NOMO-1 treated with dmso at 0.1 percent for 144 hours (cell line): Measurements from ENCODE around the gene TRAPPC13.
"Not testable (repeated sequence)": the region's sequence is repeated elsewhere in the genome, so short reads cannot be mapped to it uniquely, and the experiment has no call there.

Source experiments
- DNase-seq: peaks from one replicate; lab custom pipeline; 2025; ENCODE audit not compliant: unreplicated experiment; lab: John Stamatoyannopoulos, UW

TRAPPC13 gene

DNA sequence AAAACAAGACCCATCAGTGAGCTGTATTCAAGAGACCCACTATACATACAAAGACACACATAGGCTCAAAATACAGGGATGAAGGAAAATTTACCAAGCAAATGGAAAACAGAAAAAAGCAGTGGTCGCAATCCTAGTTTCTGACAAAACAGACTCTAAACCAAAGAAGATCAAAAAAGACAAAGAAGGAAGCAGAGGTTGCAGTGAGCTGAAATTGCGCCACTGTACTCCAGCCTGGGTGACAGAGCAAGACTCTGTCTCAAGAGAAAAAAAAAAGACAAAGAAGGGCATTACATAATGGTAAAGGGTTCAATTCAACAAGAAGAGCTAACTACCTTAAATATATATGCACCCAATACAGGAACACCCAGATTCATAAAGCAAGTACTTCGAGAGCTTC is 51.2 kb downstream of the TRAPPC13 start:
- not testable (repeated sequence) for DNase-seq

- no peak for DNase-seq
Observed at GRCh38 chr5:65682148-65682547, 57.3 kb downstream of the TRAPPC13 start.

GRCh38 chr5:65693121-65693520 is 68.3 kb downstream of the TRAPPC13 start:
- DNase-seq, result no peak

DNA sequence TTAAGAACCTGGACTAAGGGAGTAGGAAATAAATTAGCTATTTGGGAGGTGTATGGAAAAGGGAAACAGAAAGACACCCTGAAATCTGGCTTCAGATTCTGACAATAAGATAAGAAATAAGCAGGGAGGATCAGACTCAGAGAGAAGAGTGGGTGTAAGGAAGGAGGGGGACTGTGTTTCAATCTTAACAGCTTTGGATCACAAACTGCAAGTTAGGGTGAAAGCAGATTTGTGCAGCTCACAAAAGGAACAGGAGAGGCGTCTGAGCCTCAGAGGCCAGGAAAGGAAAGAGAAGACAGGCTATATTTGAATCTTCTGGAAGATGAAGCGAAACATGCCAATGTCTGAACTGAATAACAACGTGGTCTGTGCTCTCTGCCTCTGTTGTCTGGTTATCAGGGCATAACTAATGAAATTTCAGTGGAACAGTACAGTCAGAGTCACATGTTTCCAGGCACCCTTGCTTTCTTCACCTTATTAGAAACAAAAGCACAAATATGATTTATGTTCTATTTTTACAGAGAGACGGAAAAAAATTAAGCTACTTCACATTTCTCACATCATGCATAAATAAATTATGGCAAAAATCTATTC is 70.4 kb downstream of the TRAPPC13 start:
- no peak for DNase-seq

- DNase-seq, result no peak
Observed at GRCh38 chr5:65695896-65696295, 71.1 kb downstream of the TRAPPC13 start.

- DNase-seq, result no peak
Observed at GRCh38 chr5:65696892-65697291, 72.1 kb downstream of the TRAPPC13 start.

- DNase-seq, result no peak
Observed at GRCh38 chr5:65699338-65699737, 74.5 kb downstream of the TRAPPC13 start.

GRCh38 chr5:65702036-65702435 is 77.2 kb downstream of the TRAPPC13 start:
- DNase-seq, result no peak

- DNase-seq, result no peak
Observed at GRCh38 chr5:65704621-65705239, 79.9 kb downstream of the TRAPPC13 start.

- DNase-seq, result no peak
Observed at GRCh38 chr5:65707663-65708062, 82.8 kb downstream of the TRAPPC13 start.

- DNase-seq, result peak; percentile 58
Observed at GRCh38 chr5:65708145-65708544, 83.3 kb downstream of the TRAPPC13 start.
